ENCODE results near the gene RAB11FIP3.

Gene RAB11FIP3

GRCh38 chr16:523097-523741, 97.8 kb downstream of the RAB11FIP3 start:
- no peak for DNase-seq (ENCODE audit: low read depth in 2 of 2)
- H3K4me3 ChIP-seq (replicated peaks in 1 of 2; ENCODE audit: low read depth in 2 of 2, low read length in 2 of 2) = no peak overlapping the region
- TF ChIP-seq CTCF (IDR thresholded peaks at IDR 0.05; ENCODE audit: low read depth, low read length) = no peak

DNA sequence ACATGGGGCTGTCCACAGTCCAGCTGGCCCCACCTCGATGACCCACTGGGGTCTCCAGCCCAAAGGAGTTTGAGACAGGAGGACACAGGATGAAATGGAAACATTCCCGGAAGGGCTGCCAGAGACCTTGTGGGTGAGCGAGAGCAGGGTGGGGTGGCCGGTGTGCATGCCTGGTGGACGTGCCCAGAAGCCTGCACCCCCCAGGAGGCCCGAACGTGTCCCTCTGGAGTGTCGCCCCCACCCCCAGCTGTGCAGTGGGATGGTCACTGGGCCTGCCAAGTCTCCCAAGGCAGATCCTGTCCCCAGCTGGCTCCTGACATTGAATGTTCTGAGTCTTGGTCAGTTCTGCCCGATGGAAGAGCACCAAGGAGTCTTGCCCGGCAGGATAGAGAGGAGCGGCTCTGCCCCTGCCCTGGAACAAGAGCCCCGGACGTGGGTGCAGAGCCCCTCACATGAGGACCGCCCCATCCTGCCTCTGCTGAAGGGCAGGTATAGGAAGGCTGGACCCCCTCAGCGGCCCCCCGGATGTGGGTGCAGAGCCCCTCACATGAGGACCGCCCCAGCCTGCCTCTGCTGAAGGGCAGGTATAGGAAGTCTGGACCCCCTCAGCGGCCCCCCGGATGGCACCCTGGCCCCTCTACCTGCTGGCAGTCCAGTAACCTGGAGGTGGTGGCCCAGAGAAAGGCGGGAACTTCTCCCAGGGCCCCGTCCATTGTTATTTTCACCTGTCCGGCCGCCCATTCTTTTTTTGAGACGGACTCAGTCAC, 99.0 kb downstream of the RAB11FIP3 start:
- H3K4me3 ChIP-seq (replicated peaks in 1 of 2; ENCODE audit: low read depth in 2 of 2, low read length in 2 of 2) = no peak overlapping the region
- DNase-seq (ENCODE audit: low read depth in 2 of 2) = no peak
- no peak for TF ChIP-seq CTCF (IDR thresholded peaks at IDR 0.05; ENCODE audit: low read depth, low read length)

DNA sequence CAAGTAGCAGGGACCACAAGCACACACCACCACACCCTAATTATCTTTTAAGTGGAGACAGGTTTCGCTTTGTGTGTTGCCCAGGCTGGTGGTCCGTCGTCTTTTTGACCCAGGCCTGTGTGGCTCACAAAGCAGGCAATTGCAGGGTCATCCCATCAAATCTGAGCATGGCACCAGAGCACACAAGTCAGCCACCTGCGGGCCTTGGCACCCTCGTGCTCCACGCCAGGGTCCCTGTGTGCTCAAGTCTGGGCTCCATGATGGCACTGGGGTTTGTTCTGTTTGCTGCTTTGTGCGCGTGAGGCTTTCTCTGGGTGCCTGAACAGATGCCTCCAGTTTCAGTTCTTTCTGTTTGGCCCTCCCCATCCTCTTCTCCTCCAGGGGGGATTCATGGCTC, 99.7 kb downstream of the RAB11FIP3 start:
- no peak overlapping the region for H3K4me3 ChIP-seq (replicated peaks in 1 of 2; ENCODE audit: low read depth in 2 of 2, low read length in 2 of 2)
- TF ChIP-seq CTCF (IDR thresholded peaks at IDR 0.05; ENCODE audit: low read depth, low read length) = no peak
- no peak for DNase-seq (ENCODE audit: low read depth in 2 of 2)

GRCh38 chr16:525520-526180, 100.2 kb downstream of the RAB11FIP3 start:
- no peak for TF ChIP-seq CTCF (IDR thresholded peaks at IDR 0.05; ENCODE audit: low read depth, low read length)
- peak overlapping the region; percentile 70 to 83 for H3K4me3 ChIP-seq (replicated peaks in 1 of 2; ENCODE audit: low read depth in 2 of 2, low read length in 2 of 2)
- peak; percentile 75 to 90 for DNase-seq (ENCODE audit: low read depth in 2 of 2)

- TF ChIP-seq CTCF (IDR thresholded peaks at IDR 0.05; ENCODE audit: low read depth, low read length) = no peak
- DNase-seq (ENCODE audit: low read depth in 2 of 2) = peak; percentile 37 to 70
- H3K4me3 ChIP-seq (replicated peaks in 1 of 2; ENCODE audit: low read depth in 2 of 2, low read length in 2 of 2) = peak overlapping the region; percentile 70 to 83
Measured at GRCh38 chr16:526181-527014, 100.9 kb downstream of the RAB11FIP3 start.

All from cardiac fibroblast (primary cell).